Right cardiac atrium (tissue), 5 donors: ENCODE data around the gene CPNE8. TPM values are rescaled to one million over a fixed set of nuclear protein-coding genes. Genes with fewer than 3 reads are reported as not detected.

Source experiments
- ATAC-seq, 2 donors: fragments of 200-7000 bp; cut with Tn5 transposase; one replicate each; pipeline versions ENCODE4 v1.8.0 to v1.9.1; 2020; ENCODE audit warnings: moderate library complexity in 2 of 2, mild to moderate bottlenecking in 1 of 2
- DNase-seq, 3 donors: peaks; one replicate each; pipeline ENCODE4 v3.0.0-alpha.2; 2020
- H3K27ac ChIP-seq: one replicate; pipeline ENCODE4 v1.5.1; 2013; ENCODE audit warnings: mild to moderate bottlenecking, low read length, control low read depth, moderate library complexity
- H3K27me3 ChIP-seq: one replicate; pipeline ENCODE4 v1.6.1; 2013; ENCODE audit not compliant: control insufficient read depth, insufficient read depth
- H3K4me1 ChIP-seq: one replicate; pipeline ENCODE4 v1.6.1; 2013; ENCODE audit warnings: low read length; ENCODE audit not compliant: control insufficient read depth, insufficient read depth
- H3K4me3 ChIP-seq: one replicate; pipeline ENCODE4 v1.5.1; 2013; ENCODE audit warnings: low read length, control low read depth
- H3K9me3 ChIP-seq: one replicate; pipeline ENCODE4 v1.6.1; 2013; ENCODE audit warnings: low read length; ENCODE audit not compliant: control insufficient read depth
- WGBS: extraction: QIAGEN DNeasy Blood & Tissue Kit; methylation state at CpG from one replicate; pipeline ENCODE4 v1.1.7; 2013; 5-methylcytosine and 5-hydroxymethylcytosine counted together
- intact Hi-C, 4 donors: fragments of 100-400 bp; cut with DNase I; formaldehyde crosslinking; loops; one replicate each; pipeline versions ENCODE4 v1.11.0 to v1.14.0; 2022 to 2023
- polyA plus RNA-seq: library from polyadenylated mRNA; stranded (reverse); fragments of 200-250 nt; gene quantifications from one replicate; pipeline ENCODE4 v1.2.3, GENCODE V29; 2013
- total RNA-seq, 4 donors: library from RNA; stranded (reverse); fragmentation: NEBNext Ultra II Directional; extraction: Animal tissue kit (Norgen Biotek cat#: 25700); gene quantifications; one replicate each; pipeline ENCODE4 v1.2.1, GENCODE V29; 2021
- donor health status: healthy with polysubstance abuse.
- donor health status: DM: no; HTN: yes; CAD: no.
- donor health status: DM: no; HTN: no; CAD: no.
- donor health status: DM: no; HTN: yes; CAD: no; lungs with severe emphysema.
- donor health status: DM: yes; HTN: yes; CAD: no.

The CPNE8 gene
- total and polyA plus RNA-seq, 5 donors: 14.1 to 39.7 (median 30.6) TPM

GRCh38 chr12:38895446-38895845 lies 9.9 kb downstream of the CPNE8 start:
- ATAC-seq (no peak), DNase-seq (no peak)
- 84% methylated on average over 1 of the region's 1 CpG for WGBS
- no peak overlapping the region for H3K27ac ChIP-seq
- H3K4me1 ChIP-seq: peaks cover 7% of the 10 kb centered on the region
- intact Hi-C loops: no loop called here
- no peaks in the 10 kb centered on the region for H3K27me3 ChIP-seq
- H3K4me3 ChIP-seq: no peak overlapping the region
- no peaks in the 10 kb centered on the region for H3K9me3 ChIP-seq

- Histone ChIP-seq H3K27ac (no peak overlapping the region), H3K4me1 (peaks cover 6% of the 10 kb centered on the region), H3K27me3 (no peaks in the 10 kb centered on the region), H3K9me3 (no peaks in the 10 kb centered on the region), H3K4me3 (no peak overlapping the region)
- DNase-seq (no peak), ATAC-seq (no peak)
- intact Hi-C loops: no loop called here
Measured at GRCh38 chr12:38892976-38893375, 12.4 kb downstream of the CPNE8 start.

- H3K27me3 ChIP-seq: no peaks in the 10 kb centered on the region
- H3K27ac ChIP-seq: no peak overlapping the region
- H3K9me3 ChIP-seq: no peaks in the 10 kb centered on the region
- H3K4me3 ChIP-seq: no peak overlapping the region
- 60% methylated on average over 4 of the region's 4 CpGs for WGBS
- peaks cover 4% of the 10 kb centered on the region for H3K4me1 ChIP-seq
- no peak for DNase-seq
- ATAC-seq: peak; percentile 82 to 85
- intact Hi-C loops: no loop called here
Measured at GRCh38 chr12:38892087-38892786, 13.2 kb downstream of the CPNE8 start.

- DNase-seq (no peak), ATAC-seq (no peak)
- WGBS: 77% methylated on average over 1 of the region's 1 CpG
- H3K4me1 ChIP-seq: peaks cover 12% of the 10 kb centered on the region
- intact Hi-C loops: no loop called here
- H3K9me3 ChIP-seq: no peaks in the 10 kb centered on the region
- H3K27me3 ChIP-seq: no peaks in the 10 kb centered on the region
- no peak overlapping the region for H3K4me3 ChIP-seq
- H3K27ac ChIP-seq: no peak overlapping the region
Measured at GRCh38 chr12:38890102-38890855, 15.1 kb downstream of the CPNE8 start.

- no peak for ATAC-seq
- H3K27me3 ChIP-seq: no peaks in the 10 kb centered on the region
- no peak overlapping the region for H3K27ac ChIP-seq
- no peak overlapping the region for H3K4me3 ChIP-seq
- no peak for DNase-seq
- intact Hi-C loops: no loop called here
- H3K9me3 ChIP-seq: no peaks in the 10 kb centered on the region
- 92% methylated on average over 5 of the region's 5 CpGs for WGBS
- H3K4me1 ChIP-seq: peaks cover 12% of the 10 kb centered on the region
Measured at GRCh38 chr12:38889297-38889815, 16.0 kb downstream of the CPNE8 start.

GRCh38 chr12:38887770-38888169 lies 17.6 kb downstream of the CPNE8 start:
- H3K27ac ChIP-seq: no peak overlapping the region
- no peaks in the 10 kb centered on the region for H3K27me3 ChIP-seq
- no peak overlapping the region for H3K4me3 ChIP-seq
- intact Hi-C loops: no loop called here
- no peak for DNase-seq
- peaks cover 12% of the 10 kb centered on the region for H3K4me1 ChIP-seq
- WGBS: 32% methylated on average over 1 of the region's 1 CpG
- no peak for ATAC-seq
- no peaks in the 10 kb centered on the region for H3K9me3 ChIP-seq

- Histone ChIP-seq H3K27ac (peak overlapping the region; percentile 36), H3K4me3 (no peak overlapping the region), H3K9me3 (no peaks in the 10 kb centered on the region), H3K4me1 (peaks cover 8% of the 10 kb centered on the region), H3K27me3 (no peaks in the 10 kb centered on the region)
- DNase-seq: no peak
- 96% methylated on average over 1 of the region's 1 CpG for WGBS
- intact Hi-C loops: no loop called here
- ATAC-seq: no peak
Measured at GRCh38 chr12:38886931-38887330, 18.5 kb downstream of the CPNE8 start.

GRCh38 chr12:38886064-38886463 lies 19.3 kb downstream of the CPNE8 start:
- no peak overlapping the region for H3K4me3 ChIP-seq
- intact Hi-C loops: no loop called here
- no peaks in the 10 kb centered on the region for H3K9me3 ChIP-seq
- no peak overlapping the region for H3K27ac ChIP-seq
- DNase-seq (peak; percentile 63 to 84 (median 68)), ATAC-seq (peak in 1 of 2 donors; percentile 24)
- H3K27me3 ChIP-seq: no peaks in the 10 kb centered on the region
- peaks cover 7% of the 10 kb centered on the region for H3K4me1 ChIP-seq

- 66% methylated on average over 3 of the region's 3 CpGs for WGBS
- H3K27me3 ChIP-seq: no peaks in the 10 kb centered on the region
- H3K9me3 ChIP-seq: no peaks in the 10 kb centered on the region
- no peak overlapping the region for H3K4me3 ChIP-seq
- ATAC-seq: no peak
- DNase-seq: no peak
- intact Hi-C loops: no loop called here
- H3K4me1 ChIP-seq: peaks cover 7% of the 10 kb centered on the region
- H3K27ac ChIP-seq: no peak overlapping the region
Measured at GRCh38 chr12:38884666-38885065, 20.7 kb downstream of the CPNE8 start.

- no peaks in the 10 kb centered on the region for H3K27me3 ChIP-seq
- H3K27ac ChIP-seq: no peak overlapping the region
- intact Hi-C loops: no loop called here
- H3K4me3 ChIP-seq: no peak overlapping the region
- H3K9me3 ChIP-seq: no peaks in the 10 kb centered on the region
- peak; percentile 81 to 92 for ATAC-seq
- no peak for DNase-seq
- 65% methylated on average over 3 of the region's 3 CpGs for WGBS
- peaks cover 7% of the 10 kb centered on the region for H3K4me1 ChIP-seq
Measured at GRCh38 chr12:38883629-38884134, 21.7 kb downstream of the CPNE8 start.

GRCh38 chr12:38880288-38880687 lies 25.1 kb downstream of the CPNE8 start:
- 74% methylated on average over 3 of the region's 3 CpGs for WGBS
- Histone ChIP-seq H3K27ac (no peak overlapping the region), H3K4me1 (no peaks in the 10 kb centered on the region), H3K27me3 (no peaks in the 10 kb centered on the region), H3K9me3 (no peaks in the 10 kb centered on the region), H3K4me3 (no peak overlapping the region)
- DNase-seq: no peak
- ATAC-seq: no peak
- intact Hi-C loops: no loop called here
